Motor neuron (in vitro differentiated cells): Measurements from ENCODE around the gene APC2. TPM values are rescaled to one million over a fixed set of nuclear protein-coding genes. Genes with fewer than 3 reads are reported as not detected.

Experiments used
- ATAC-seq, 8 experiments: fragments of 200-7000 bp; cut with Tn5 transposase; replicated peaks in 6 of 8; 2 replicates each; pipeline ENCODE4 v1.8.0; 2021; ENCODE audit warnings: mild to moderate bottlenecking in 8 of 8, moderate library complexity in 8 of 8
- H3K27ac ChIP-seq, 2 donors: fragments of 250-450 bp; sonication (Bioruptor Pico); 2 replicates each; pipeline ENCODE4 v1.9.0; 2021; ENCODE audit warnings: antibody characterized with exemption in 2 of 2, mild to moderate bottlenecking in 2 of 2, moderate library complexity in 1 of 2
- H3K4me1 ChIP-seq, 2 donors: fragments of 250-450 bp; sonication (Bioruptor Pico); replicated peaks in 1 of 2; 2 replicates each; pipeline ENCODE4 v1.6.1; 2021; ENCODE audit warnings: antibody characterized with exemption in 2 of 2, mild to moderate bottlenecking in 2 of 2, moderate library complexity in 1 of 2
- H3K4me3 ChIP-seq, 5 donors: fragments of 250-450 bp; sonication (Bioruptor Pico); 2 replicates each; pipeline ENCODE4 v1.9.0; 2021; ENCODE audit warnings: antibody characterized with exemption in 5 of 5, mild to moderate bottlenecking in 5 of 5, moderate library complexity in 4 of 5
- WGBS, 10 experiments: fragments of 450-650 bp; shearing (Covaris generic); methylation state at CpG; one replicate each; pipeline ENCODE4 v1.0.0; 2022; 5-methylcytosine and 5-hydroxymethylcytosine counted together
- in situ Hi-C, 9 experiments: fragments of 400-800 bp; cut with MboI; loops; one replicate each; pipeline ENCODE4 v1.15.0; 2021; ENCODE audit warnings: low sequenced_read_pairs in 9 of 9, low pct_unique_long_range_greater_than_20kb in 2 of 9; ENCODE audit not compliant: unreplicated experiment in 9 of 9
- total RNA-seq, 8 experiments: library from RNA; unstranded; fragments of 300-600 nt; gene quantifications; 2 replicates each; pipeline versions ENCODE4 v1.2.3 to v1.2.4, GENCODE V29; 2022

The APC2 gene
- total RNA-seq, 8 experiments from 2014 or later = 0.31 to 52.0 (median 31.9) TPM

GRCh38 chr19:1521636-1522035 lies 71.7 kb downstream of the APC2 start:
- Histone ChIP-seq H3K4me3 (no peak overlapping the region), H3K27ac (no peak overlapping the region), H3K4me1 (no peaks in the 10 kb centered on the region)
- 83 to 100% methylated on average over 2 to 5 of the region's 14 CpGs; no CpG with 5 or more reads in 8 of the 10 experiments for WGBS, 10 experiments
- in situ Hi-C loops = no loop called here
- peak in 5 of 8 experiments; percentile 15 to 55 (median 19) for ATAC-seq

- Histone ChIP-seq H3K4me3 (no peak overlapping the region), H3K27ac (no peak overlapping the region), H3K4me1 (no peaks in the 10 kb centered on the region)
- 20 to 76% (median 58%) methylated on average over 2 to 7 of the region's 10 CpGs; no CpG with 5 or more reads in 4 of the 10 experiments for WGBS, 10 experiments
- ATAC-seq = peak in 2 of 8 experiments; percentile 26 to 34
- in situ Hi-C loops = no loop called here
These were observed 72.1 kb downstream of the APC2 start for GRCh38 chr19:1522061-1522460.

- Histone ChIP-seq H3K27ac (no peak overlapping the region), H3K4me3 (no peak overlapping the region), H3K4me1 (no peaks in the 10 kb centered on the region)
- WGBS, 10 experiments = 10 to 70% (median 46%) methylated on average over 1 to 6 of the region's 18 CpGs; no CpG with 5 or more reads in 4 of the 10 experiments
- in situ Hi-C loops = no loop called here
- ATAC-seq = no peak
These were observed 72.9 kb downstream of the APC2 start for GRCh38 chr19:1522838-1523237.

Other genes with a start within 250 kb of the APC2 start
- 10 to 100 TPM; 30.1 to 61.1 (median 36.6) TPM for gene STK11, start 244.3 kb upstream of the APC2 start, total RNA-seq
- 10 to 100 TPM in 3 of 8 experiments, 1 to 10 TPM in 5; 1.2 to 18.0 (median 8.5) TPM for gene CBARP, start 212.1 kb upstream of the APC2 start, total RNA-seq
- 100 to 1,000 TPM in 3 of 8 experiments, 10 to 100 TPM in 5; 72.1 to 359 (median 83.5) TPM for gene ATP5F1D, start 208.4 kb upstream of the APC2 start, total RNA-seq
- 10 to 100 TPM; 15.0 to 78.9 (median 35.1) TPM for gene MIDN, start 201.5 kb upstream of the APC2 start, total RNA-seq
- 1,000 to 10,000 TPM in 2 of 8 experiments, 100 to 1,000 TPM in 6; 354 to 1,038 (median 830) TPM for gene CIRBP, start 180.8 kb upstream of the APC2 start, total RNA-seq
- 10 to 100 TPM; 14.2 to 88.9 (median 25.3) TPM for gene FAM174C, start 174.6 kb upstream of the APC2 start, total RNA-seq
- 1 to 10 TPM in 5 of 8 experiments, not detected in 3; 2.4 to 9.2 (median 4.5) TPM for gene EFNA2, start 164.2 kb upstream of the APC2 start, total RNA-seq
- gene NDUFS7, start 66.2 kb upstream of the APC2 start, total RNA-seq = 100 to 1,000 TPM in 1 of 8 experiments, 10 to 100 TPM in 7; 82.8 to 117 (median 89.1) TPM
- gene GAMT, start 48.6 kb upstream of the APC2 start, total RNA-seq = 10 to 100 TPM; 18.6 to 38.9 (median 27.6) TPM
- 100 to 1,000 TPM in 2 of 8 experiments, 10 to 100 TPM in 6; 32.3 to 129 (median 46.7) TPM for gene DAZAP1, start 42.5 kb upstream of the APC2 start, total RNA-seq
- 1,000 to 10,000 TPM; 1,397 to 2,339 (median 1,906) TPM for gene RPS15, start 11.7 kb upstream of the APC2 start, total RNA-seq
- 10 to 100 TPM; 27.2 to 34.3 (median 32.7) TPM for gene C19orf25, start 29.1 kb downstream of the APC2 start, total RNA-seq
- 1 to 10 TPM; 1.9 to 5.6 (median 4.4) TPM for gene PCSK4, start 40.2 kb downstream of the APC2 start, total RNA-seq
- gene REEP6, start 41.1 kb downstream of the APC2 start, total RNA-seq = 10 to 100 TPM in 1 of 8 experiments, 1 to 10 TPM in 7; 3.2 to 16.8 (median 5.7) TPM
- 1 to 10 TPM in 4 of 8 experiments, under 1 TPM in 3, not detected in 1; 0.09 to 8.2 (median 1.5) TPM for gene ADAMTSL5, start 62.9 kb downstream of the APC2 start, total RNA-seq
- gene PLK5, start 74.0 kb downstream of the APC2 start, total RNA-seq = under 1 TPM in 6 of 8 experiments, not detected in 2; 0.27 to 0.45 (median 0.29) TPM
- 10 to 100 TPM in 6 of 8 experiments, 1 to 10 TPM in 2; 3.2 to 46.9 (median 18.1) TPM for gene MEX3D, start 118.2 kb downstream of the APC2 start, total RNA-seq
- 100 to 1,000 TPM in 2 of 8 experiments, 10 to 100 TPM in 6; 37.0 to 114 (median 54.7) TPM for gene MBD3, start 142.7 kb downstream of the APC2 start, total RNA-seq
- 100 to 1,000 TPM in 7 of 8 experiments, 10 to 100 TPM in 1; 92.4 to 219 (median 112) TPM for gene UQCR11, start 155.3 kb downstream of the APC2 start, total RNA-seq
- 100 to 1,000 TPM in 1 of 8 experiments, 10 to 100 TPM in 7; 25.2 to 106 (median 44.9) TPM for gene TCF3, start 202.5 kb downstream of the APC2 start, total RNA-seq